ENCODE measurements around the gene SATB2. TPM values are rescaled to one million over a fixed set of nuclear protein-coding genes. Genes with fewer than 3 reads are reported as not detected.

SATB2 gene
- total RNA-seq, 1 experiment from 2014 or later, result 13.8 TPM

DNA sequence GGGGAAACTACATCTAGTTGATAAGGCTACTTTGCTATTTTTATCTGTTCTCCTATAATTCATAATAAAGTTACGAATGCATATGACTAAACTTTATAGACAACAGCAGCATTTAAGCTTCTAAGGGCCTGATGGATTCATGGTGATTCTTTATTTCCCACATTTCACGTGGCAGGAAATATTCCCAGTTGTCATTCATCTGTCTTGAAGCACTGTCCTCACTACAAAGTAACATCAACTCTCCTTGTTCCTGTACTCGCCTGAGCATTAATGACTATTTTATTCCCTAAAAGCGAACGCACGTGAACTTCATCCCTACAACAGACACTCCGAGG, 2.6 kb downstream of the SATB2 start:
- H3K9ac ChIP-seq (ENCODE audit: low read length), result peak overlapping the region; percentile 92

GRCh38 chr2:199452991-199453379, 4.8 kb downstream of the SATB2 start:
- H3K9ac ChIP-seq (ENCODE audit: low read length), result no peak overlapping the region
- H3K4me3 ChIP-seq (replicated peaks in 1 of 2; ENCODE audit: low read depth in 1 of 2, low read length in 2 of 2), result no peak overlapping the region
- TF ChIP-seq FOSL1 (IDR thresholded peaks at IDR 0.05; ENCODE audit: low read depth) (no peak), JUND (IDR thresholded peaks at IDR 0.05) (no peak), REST (IDR thresholded peaks at IDR 0.05; ENCODE audit: low read depth) (no peak), TCF7L2 (IDR thresholded peaks at IDR 0.05; ENCODE audit: borderline replicate concordance, extremely low read depth, insufficient read depth, insufficient read length) (no peak), SRF (IDR thresholded peaks at IDR 0.05; ENCODE audit: low read depth) (no peak), POLR2AphosphoS5 (IDR thresholded peaks at IDR 0.05; ENCODE audit: low read depth, low read length) (no peak), RAD21 (IDR thresholded peaks at IDR 0.05; ENCODE audit: low read depth) (no peak)
- TF ChIP-seq, protein P1, sequence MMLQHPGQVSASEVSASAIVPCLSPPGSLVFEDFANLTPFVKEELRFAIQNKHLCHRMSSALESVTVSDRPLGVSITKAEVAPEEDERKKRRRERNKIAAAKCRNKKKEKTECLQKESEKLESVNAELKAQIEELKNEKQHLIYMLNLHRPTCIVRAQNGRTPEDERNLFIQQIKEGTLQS (IDR thresholded peaks at IDR 0.05), result no peak
- no peaks in the 10 kb centered on the region for H3K9me2 ChIP-seq (ENCODE audit: insufficient read depth)
- H3K36me3 ChIP-seq (ENCODE audit: control insufficient read depth in 1 of 2, insufficient read depth in 2 of 2, low read length in 2 of 2), result peaks cover 0 to 2% of the 10 kb centered on the region in 2 experiments; a peak in 1 of 4 replicates
- no peak overlapping the region for H3K4me2 ChIP-seq (ENCODE audit: low read length)
- H3K27me3 ChIP-seq (ENCODE audit: insufficient read depth, low read length), result no peaks in the 10 kb centered on the region
- no peaks in the 10 kb centered on the region for H4K20me1 ChIP-seq (ENCODE audit: insufficient read depth)
- ATAC-seq (no peak), DNase-seq (ENCODE audit: low read depth, low spot score) (no peak)
- peaks cover 7 to 18% of the 10 kb centered on the region in 2 experiments for H3K4me1 ChIP-seq (ENCODE audit: control insufficient read depth in 1 of 2, insufficient read depth in 2 of 2, low read length in 2 of 2)
- H2AFZ ChIP-seq (ENCODE audit: low read depth, low read length, poor library complexity, severe bottlenecking), result no peak overlapping the region
- H3K9me3 ChIP-seq (ENCODE audit: control insufficient read depth in 1 of 2, insufficient read depth in 1 of 2, low read depth in 1 of 2, low read length in 2 of 2), result no peaks in the 10 kb centered on the region
- intact Hi-C loops (cut with micrococcal nuclease), result no loop called here
- BruUV-seq (replicated peaks), result no TSS peak
- ChIA-PET CTCF (interaction anchor here (1.0 to 2.0 kb wide), 2 partner anchors 18 to 36 kb away, joined by 3 to 7 read pairs; no protein-coding TSS in a partner anchor), RAD21 (ENCODE audit: low non-redundant PET in 1 of 2, low total read pairs in 2 of 2, uncharacterized antibody in 2 of 2, unreplicated experiment in 2 of 2) (no interaction called here), POLR2A (interaction anchor here (1.4 kb wide), 1 partner anchor 8 kb away, joined by 3 read pairs; no protein-coding TSS in a partner anchor)
- peaks cover 63% of the 10 kb centered on the region for H3K79me2 ChIP-seq (ENCODE audit: insufficient read depth, low read length)
- no peak overlapping the region for H3K27ac ChIP-seq (ENCODE audit: low read depth, low read length)

More for the DNA sequence above, 2.6 kb downstream of the SATB2 start:
- Histone ChIP-seq H3K4me3 (replicated peaks in 1 of 2; ENCODE audit: low read depth in 1 of 2, low read length in 2 of 2) (peak overlapping the region; percentile 64 to 72), H3K27me3 (ENCODE audit: insufficient read depth, low read length) (no peaks in the 10 kb centered on the region), H3K9me2 (ENCODE audit: insufficient read depth) (no peaks in the 10 kb centered on the region), H2AFZ (ENCODE audit: low read depth, low read length, poor library complexity, severe bottlenecking) (no peak overlapping the region), H3K9me3 (ENCODE audit: control insufficient read depth in 1 of 2, insufficient read depth in 1 of 2, low read depth in 1 of 2, low read length in 2 of 2) (no peaks in the 10 kb centered on the region), H3K27ac (ENCODE audit: low read depth, low read length) (peak overlapping the region; percentile 71; the same call in 1 of the 2 replicates), H3K4me2 (ENCODE audit: low read length) (peak overlapping the region; percentile 90), H4K20me1 (ENCODE audit: insufficient read depth) (no peaks in the 10 kb centered on the region), H3K36me3 (ENCODE audit: control insufficient read depth in 1 of 2, insufficient read depth in 2 of 2, low read length in 2 of 2) (no peaks in the 10 kb centered on the region; a peak in 1 of 4 replicates), H3K79me2 (ENCODE audit: insufficient read depth, low read length) (peaks cover 49% of the 10 kb centered on the region), H3K4me1 (ENCODE audit: control insufficient read depth in 1 of 2, insufficient read depth in 2 of 2, low read length in 2 of 2) (peaks cover 7 to 19% of the 10 kb centered on the region in 2 experiments)
- ChIA-PET POLR2A (no interaction called here), RAD21 (ENCODE audit: low non-redundant PET in 1 of 2, low total read pairs in 2 of 2, uncharacterized antibody in 2 of 2, unreplicated experiment in 2 of 2) (no interaction called here), CTCF (no interaction called here)
- TF ChIP-seq ZNF274 (IDR thresholded peaks at IDR 0.05; ENCODE audit: low read depth, low read length), result no peak
- TF ChIP-seq, protein P1 (IDR thresholded peaks at IDR 0.05), result no peak
- TF ChIP-seq SIN3A (IDR thresholded peaks at IDR 0.05; ENCODE audit: low read depth), result no peak
- TF ChIP-seq RAD21 (IDR thresholded peaks at IDR 0.05; ENCODE audit: low read depth), result no peak
- no peak for TF ChIP-seq JUND (IDR thresholded peaks at IDR 0.05)
- DNase-seq (ENCODE audit: low read depth, low spot score), result no peak
- ATAC-seq, result no peak
- TSS peak; percentile 15 for BruUV-seq (replicated peaks)
- intact Hi-C loops (cut with micrococcal nuclease), result no loop called here

Measured in HCT116 (cell line).